BLaER1 (cell line): ENCODE data around the gene CALCR.

Experiments
- H3K27ac ChIP-seq: shearing (Covaris generic); formaldehyde crosslinking; 2 replicates; pipeline ENCODE4 v1.8.1; 2022
- H3K27me3 ChIP-seq: shearing (Covaris generic); formaldehyde crosslinking; 2 replicates; pipeline ENCODE4 v1.8.1; 2022
- H3K36me3 ChIP-seq: shearing (Covaris generic); formaldehyde crosslinking; 2 replicates; pipeline ENCODE4 v1.8.1; 2022
- H3K4me1 ChIP-seq: shearing (Covaris generic); formaldehyde crosslinking; 2 replicates; pipeline ENCODE4 v1.8.1; 2022
- H3K4me2 ChIP-seq: shearing (Covaris generic); formaldehyde crosslinking; 2 replicates; pipeline ENCODE4 v1.8.1; 2022
- H3K4me3 ChIP-seq: shearing (Covaris generic); formaldehyde crosslinking; 2 replicates; pipeline ENCODE4 v1.8.1; 2022
- H3K9ac ChIP-seq: shearing (Covaris generic); formaldehyde crosslinking; 2 replicates; pipeline ENCODE4 v1.8.1; 2022
- H3K9me3 ChIP-seq: shearing (Covaris generic); formaldehyde crosslinking; 2 replicates; pipeline ENCODE4 v1.8.1; 2022
- H4K20me1 ChIP-seq: shearing (Covaris generic); formaldehyde crosslinking; 2 replicates; pipeline ENCODE4 v1.8.1; 2022
- Cebpa-rat ChIP-seq: shearing (Covaris generic); IDR thresholded peaks from 2 replicates; pipeline ENCODE4 v1.8.1; 2022

Gene CALCR

DNA sequence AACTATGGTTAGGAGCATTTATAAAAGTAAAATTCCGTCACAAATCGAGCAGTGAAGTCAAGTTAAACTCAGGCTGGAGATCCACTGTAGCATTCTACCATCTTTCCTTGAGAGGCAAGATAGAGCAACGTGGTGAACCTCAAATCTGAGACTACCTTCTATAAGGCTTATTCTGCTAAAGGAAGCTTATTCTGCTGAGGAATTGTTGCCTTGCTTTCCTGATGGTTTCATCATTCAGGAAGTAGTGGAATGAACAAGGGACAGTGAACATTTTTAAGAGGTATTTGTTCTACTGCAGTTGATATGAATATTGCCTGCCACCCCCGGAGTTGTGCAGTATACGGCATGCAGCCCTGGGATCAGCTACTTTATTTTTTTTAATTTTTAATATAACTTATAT, 171.6 kb downstream of the CALCR start:
- H3K9ac ChIP-seq, result no peak overlapping the region
- H3K27ac ChIP-seq, result no peak overlapping the region

DNA sequence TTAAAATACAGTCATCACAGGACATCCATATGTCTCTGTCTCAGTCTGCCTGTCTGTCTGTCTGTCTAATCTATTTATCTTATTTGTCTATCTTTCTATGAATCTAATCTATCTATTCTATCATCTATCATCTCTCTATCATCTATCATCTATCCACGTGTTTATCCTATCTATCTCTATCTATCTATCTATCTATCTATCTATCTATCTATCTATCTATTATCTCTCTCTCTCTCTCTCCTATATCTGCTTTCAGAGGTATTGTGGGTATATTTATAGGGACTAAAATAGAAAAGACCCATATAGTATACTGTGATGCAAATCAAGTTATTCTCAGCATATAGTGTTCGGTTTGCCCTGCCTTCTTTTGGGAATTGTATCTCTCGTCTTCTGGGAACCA, 174.9 kb downstream of the CALCR start:
- no peak overlapping the region for H3K27ac ChIP-seq
- TF ChIP-seq Cebpa-rat, result no peak
- H3K4me3 ChIP-seq, result no peak overlapping the region
- no peak overlapping the region for H3K9ac ChIP-seq
- no peak overlapping the region for H3K4me2 ChIP-seq
- no peaks in the 10 kb centered on the region for H3K9me3 ChIP-seq
- no peaks in the 10 kb centered on the region for H4K20me1 ChIP-seq
- H3K27me3 ChIP-seq, result no peaks in the 10 kb centered on the region
- no peaks in the 10 kb centered on the region for H3K4me1 ChIP-seq
- no peaks in the 10 kb centered on the region for H3K36me3 ChIP-seq

More for the DNA sequence above, 171.6 kb downstream of the CALCR start:
- H3K36me3 ChIP-seq, result no peaks in the 10 kb centered on the region
- H4K20me1 ChIP-seq, result no peaks in the 10 kb centered on the region
- no peak overlapping the region for H3K4me3 ChIP-seq
- H3K27me3 ChIP-seq, result no peaks in the 10 kb centered on the region
- 0 out of 2 replicates have a peak, but pooled peaks cover 4% of the 10 kb centered on the region for H3K9me3 ChIP-seq
- H3K4me2 ChIP-seq, result no peak overlapping the region
- no peaks in the 10 kb centered on the region for H3K4me1 ChIP-seq
- TF ChIP-seq Cebpa-rat, result no peak

DNA sequence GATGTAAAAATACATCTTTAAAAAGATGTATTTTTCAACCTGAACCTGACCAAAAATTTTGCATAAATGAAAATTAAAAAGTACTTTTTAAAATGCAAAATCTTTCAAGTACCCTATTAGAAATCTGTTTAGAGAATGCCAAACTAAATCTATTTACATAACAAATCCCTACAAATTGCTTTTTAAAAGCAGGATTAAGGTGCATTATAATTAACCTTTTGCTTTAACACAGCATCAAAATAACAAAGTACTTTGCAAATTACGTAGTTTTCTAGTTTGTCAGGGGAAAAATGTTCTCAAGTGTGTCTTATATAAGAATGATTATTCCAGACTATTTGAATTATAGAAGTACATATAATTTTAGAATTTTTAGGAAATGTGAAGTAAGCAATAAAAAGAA, 181.5 kb downstream of the CALCR start:
- TF ChIP-seq Cebpa-rat, result no peak
- Histone ChIP-seq H3K4me2 (no peak overlapping the region), H3K4me3 (no peak overlapping the region), H3K4me1 (no peaks in the 10 kb centered on the region), H3K9ac (no peak overlapping the region), H4K20me1 (no peaks in the 10 kb centered on the region), H3K9me3 (no peaks in the 10 kb centered on the region), H3K27ac (no peak overlapping the region), H3K36me3 (no peaks in the 10 kb centered on the region), H3K27me3 (no peaks in the 10 kb centered on the region)

DNA sequence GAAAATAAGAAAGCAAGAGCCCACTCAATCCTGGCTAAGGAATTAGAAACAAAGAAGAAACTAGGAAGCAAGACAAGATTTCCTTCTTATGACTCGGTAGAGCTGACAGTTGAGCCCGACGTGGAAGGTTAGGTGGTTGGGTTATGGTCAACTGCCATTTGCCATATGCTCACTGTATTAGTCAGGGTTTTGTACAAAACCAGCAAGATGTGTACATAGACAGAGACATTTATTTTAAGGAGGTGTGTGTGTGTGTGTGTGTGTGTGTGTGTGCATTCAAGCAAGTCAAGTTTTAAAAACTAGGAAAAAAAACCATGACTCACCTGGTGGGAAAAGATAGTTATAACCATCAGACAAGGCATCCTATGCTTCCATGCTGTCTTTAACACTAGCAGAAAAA, 183.9 kb downstream of the CALCR start:
- Histone ChIP-seq H3K27me3 (no peaks in the 10 kb centered on the region), H3K36me3 (no peaks in the 10 kb centered on the region), H3K4me1 (no peaks in the 10 kb centered on the region), H4K20me1 (no peaks in the 10 kb centered on the region), H3K4me2 (no peak overlapping the region), H3K9ac (no peak overlapping the region), H3K27ac (no peak overlapping the region), H3K4me3 (no peak overlapping the region), H3K9me3 (no peaks in the 10 kb centered on the region)
- TF ChIP-seq Cebpa-rat, result no peak

GRCh38 chr7:93382362-93382761, 192.2 kb downstream of the CALCR start:
- no peaks in the 10 kb centered on the region for H3K36me3 ChIP-seq
- no peak overlapping the region for H3K27ac ChIP-seq
- H3K9ac ChIP-seq, result no peak overlapping the region
- no peak overlapping the region for H3K4me2 ChIP-seq
- TF ChIP-seq Cebpa-rat, result no peak
- H4K20me1 ChIP-seq, result no peaks in the 10 kb centered on the region
- no peaks in the 10 kb centered on the region for H3K27me3 ChIP-seq
- no peaks in the 10 kb centered on the region for H3K9me3 ChIP-seq
- H3K4me3 ChIP-seq, result no peak overlapping the region
- peaks cover 18% of the 10 kb centered on the region for H3K4me1 ChIP-seq

- Histone ChIP-seq H4K20me1 (no peaks in the 10 kb centered on the region), H3K9me3 (no peaks in the 10 kb centered on the region), H3K4me3 (no peak overlapping the region), H3K4me1 (peaks cover 18% of the 10 kb centered on the region), H3K27me3 (no peaks in the 10 kb centered on the region), H3K4me2 (peak overlapping the region; percentile 50), H3K9ac (no peak overlapping the region), H3K36me3 (no peaks in the 10 kb centered on the region), H3K27ac (no peak overlapping the region)
- no peak for TF ChIP-seq Cebpa-rat
Measured at GRCh38 chr7:93378131-93378760, 196.3 kb downstream of the CALCR start.

DNA sequence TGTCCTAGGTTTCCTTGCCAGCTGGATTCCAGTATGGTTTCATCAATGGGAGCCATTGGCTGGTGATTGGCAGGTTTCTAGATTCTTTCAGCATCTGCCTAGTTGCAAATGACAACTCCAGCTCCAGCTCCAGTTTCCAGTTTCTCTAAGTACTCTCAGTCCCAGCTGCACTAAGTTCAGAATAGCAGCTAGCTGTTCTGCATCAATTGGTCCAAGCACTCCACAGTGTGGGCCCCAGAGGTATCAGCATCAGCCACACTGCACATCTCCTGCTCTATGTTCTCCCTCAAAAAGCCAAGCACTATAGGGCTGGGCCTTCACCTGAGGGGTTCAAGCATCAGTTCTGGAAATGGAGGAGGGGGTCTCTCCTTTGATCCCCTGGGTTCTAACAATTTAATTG, 198.9 kb downstream of the CALCR start:
- H3K4me3 ChIP-seq, result no peak overlapping the region
- H3K9ac ChIP-seq, result no peak overlapping the region
- TF ChIP-seq Cebpa-rat, result no peak
- no peak overlapping the region for H3K4me2 ChIP-seq
- no peaks in the 10 kb centered on the region for H4K20me1 ChIP-seq
- no peaks in the 10 kb centered on the region for H3K27me3 ChIP-seq
- H3K9me3 ChIP-seq, result no peaks in the 10 kb centered on the region
- peaks cover 18% of the 10 kb centered on the region for H3K4me1 ChIP-seq
- no peak overlapping the region for H3K27ac ChIP-seq
- H3K36me3 ChIP-seq, result no peaks in the 10 kb centered on the region
